Ovary (tissue), 9 donors: Measurements from ENCODE around the gene R3HDM2. TPM values are rescaled to one million over a fixed set of nuclear protein-coding genes. Genes with fewer than 3 reads are reported as not detected.

Experiments used
- DNase-seq, 5 donors: peaks; one replicate each; pipeline ENCODE4 v3.0.0-alpha.2; 2019 to 2020
- H3K27ac ChIP-seq, 2 donors: fragments of 200-600 bp; one replicate each; pipeline versions ENCODE4 v1.5.1 to v1.8.0; 2019 to 2022
- H3K27me3 ChIP-seq: fragments of 200-600 bp; one replicate; pipeline ENCODE4 v1.8.0; 2022
- H3K36me3 ChIP-seq: fragments of 200-600 bp; sonication (generic); one replicate; pipeline ENCODE4 v1.5.1; 2019
- H3K4me1 ChIP-seq: one replicate; pipeline ENCODE4 v1.8.1; 2013; ENCODE audit warnings: mild to moderate bottlenecking, moderate library complexity; ENCODE audit not compliant: insufficient read depth
- H3K4me3 ChIP-seq: fragments of 200-600 bp; sonication (generic); one replicate; pipeline ENCODE4 v1.5.1; 2017
- H3K9me3 ChIP-seq, 2 donors: fragments of 200-600 bp in 1 of 2; sonication (generic) in 1 of 2; one replicate each; pipeline versions ENCODE4 v1.5.1 to v1.8.1; 2013 to 2019; ENCODE audit warnings: mild to moderate bottlenecking in 1 of 2, moderate library complexity in 1 of 2
- EP300 ChIP-seq: sonication (generic); formaldehyde crosslinking; IDR thresholded peaks from one replicate; pipeline ENCODE4 v1.6.1; 2017; ENCODE audit warnings: antibody characterized with exemption
- POLR2A ChIP-seq: fragments of 450-650 bp; IDR thresholded peaks from one replicate; pipeline ENCODE4 v1.6.1; 2017; ENCODE audit warnings: antibody characterized with exemption, mild to moderate bottlenecking, moderate library complexity
- WGBS, 3 donors: extraction: QIAGEN DNeasy Blood & Tissue Kit in 1 of 3; methylation state at CpG; one replicate each; pipeline versions ENCODE4 v1.1.5 to v1.1.7; 2013 to 2017; 5-methylcytosine and 5-hydroxymethylcytosine counted together
- intact Hi-C, 4 donors: fragments of 100-400 bp; cut with DNase I; formaldehyde crosslinking; loops; one replicate each; pipeline versions ENCODE4 v1.11.0 to v1.15.1; 2022 to 2023
- polyA plus RNA-seq, 2 donors: library from polyadenylated mRNA; stranded (reverse); fragments of 200-250 nt in 1 of 2; fragments of 350-450 nt in 1 of 2; fragmentation: Illumina TruSeq in 1 of 2; extraction: RNeasy Lipid Tissue Mini Kit (QIAGEN cat#74804) in 1 of 2; gene quantifications; one replicate each; pipeline ENCODE4 v1.2.3, GENCODE V29; 2013 to 2014
- total RNA-seq, 7 donors: library from RNA; depleted of rRNA in 2 of 7; stranded (reverse); fragments of >200 nt in 2 of 7; fragmentation: NEBNext Ultra II Directional in 3 of 7; extraction: Animal tissue kit (Norgen Biotek cat#: 25700) in 3 of 7; gene quantifications; one replicate each; pipeline versions ENCODE4 v1.1.0 to v1.2.4, GENCODE V29; 2016 to 2023
- TF ChIP-seq, protein P1 (sequence below), 3 donors: fragments of 450-650 bp in 2 of 3; fragments of 200-600 bp in 1 of 3; IDR thresholded peaks; one replicate each; pipeline versions ENCODE4 v1.5.1 to v1.8.0; 2016 to 2022; ENCODE audit warnings: antibody characterized with exemption in 3 of 3, mild to moderate bottlenecking in 1 of 3
- donor health status: DM: no; HTN: no; CAD: no; lungs with moderate emphysema.
- donor health status: DM: no; HTN: no; CAD: no.
- donor health status: Bipolar disorder and iron deficiency.
- donor health status: DM: yes; HTN: yes; CAD: no.
- donor health status: DM: no; HTN: no; CAD: no.
- donor health status: DM: yes; HTN: yes; CAD: no.

R3HDM2 gene
- total and polyA plus RNA-seq, 9 donors, result 24.3 to 81.4 (median 65.6) TPM

DNA sequence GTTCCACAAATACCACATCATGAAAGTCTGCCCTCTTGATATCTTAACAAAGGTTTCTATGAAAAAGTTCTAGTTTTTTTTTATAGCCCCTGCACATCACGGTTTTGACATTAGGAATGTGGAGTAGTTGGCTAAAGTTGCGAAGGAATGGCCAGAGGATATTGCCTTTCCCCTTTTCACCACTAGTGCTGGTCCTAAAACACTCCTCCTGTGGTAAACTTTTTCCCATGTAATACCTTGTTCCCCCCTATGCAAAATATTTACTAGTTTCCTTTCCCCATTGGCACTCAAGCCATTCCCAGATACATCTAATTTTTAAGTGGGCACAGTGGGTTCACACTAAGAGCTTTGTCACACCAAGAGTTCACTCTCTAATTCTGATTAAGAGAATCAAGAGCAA, 33.4 kb downstream of the R3HDM2 start:
- Histone ChIP-seq H3K4me3 (no peak overlapping the region), H3K9me3 (no peaks in the 10 kb centered on the region), H3K27ac (no peak overlapping the region), H3K27me3 (no peaks in the 10 kb centered on the region), H3K36me3 (no peaks in the 10 kb centered on the region), H3K4me1 (no peaks in the 10 kb centered on the region)
- WGBS, 3 donors, result 76 to 85% (median 78%) methylated on average over 2 of the region's 2 CpGs
- no peak for DNase-seq
- TF ChIP-seq, protein P1, sequence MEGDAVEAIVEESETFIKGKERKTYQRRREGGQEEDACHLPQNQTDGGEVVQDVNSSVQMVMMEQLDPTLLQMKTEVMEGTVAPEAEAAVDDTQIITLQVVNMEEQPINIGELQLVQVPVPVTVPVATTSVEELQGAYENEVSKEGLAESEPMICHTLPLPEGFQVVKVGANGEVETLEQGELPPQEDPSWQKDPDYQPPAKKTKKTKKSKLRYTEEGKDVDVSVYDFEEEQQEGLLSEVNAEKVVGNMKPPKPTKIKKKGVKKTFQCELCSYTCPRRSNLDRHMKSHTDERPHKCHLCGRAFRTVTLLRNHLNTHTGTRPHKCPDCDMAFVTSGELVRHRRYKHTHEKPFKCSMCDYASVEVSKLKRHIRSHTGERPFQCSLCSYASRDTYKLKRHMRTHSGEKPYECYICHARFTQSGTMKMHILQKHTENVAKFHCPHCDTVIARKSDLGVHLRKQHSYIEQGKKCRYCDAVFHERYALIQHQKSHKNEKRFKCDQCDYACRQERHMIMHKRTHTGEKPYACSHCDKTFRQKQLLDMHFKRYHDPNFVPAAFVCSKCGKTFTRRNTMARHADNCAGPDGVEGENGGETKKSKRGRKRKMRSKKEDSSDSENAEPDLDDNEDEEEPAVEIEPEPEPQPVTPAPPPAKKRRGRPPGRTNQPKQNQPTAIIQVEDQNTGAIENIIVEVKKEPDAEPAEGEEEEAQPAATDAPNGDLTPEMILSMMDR (IDR thresholded peaks at IDR 0.05), result no peak
- TF ChIP-seq EP300, result no peak
- TF ChIP-seq POLR2A, result no peak
- intact Hi-C loops, result no loop called here

DNA sequence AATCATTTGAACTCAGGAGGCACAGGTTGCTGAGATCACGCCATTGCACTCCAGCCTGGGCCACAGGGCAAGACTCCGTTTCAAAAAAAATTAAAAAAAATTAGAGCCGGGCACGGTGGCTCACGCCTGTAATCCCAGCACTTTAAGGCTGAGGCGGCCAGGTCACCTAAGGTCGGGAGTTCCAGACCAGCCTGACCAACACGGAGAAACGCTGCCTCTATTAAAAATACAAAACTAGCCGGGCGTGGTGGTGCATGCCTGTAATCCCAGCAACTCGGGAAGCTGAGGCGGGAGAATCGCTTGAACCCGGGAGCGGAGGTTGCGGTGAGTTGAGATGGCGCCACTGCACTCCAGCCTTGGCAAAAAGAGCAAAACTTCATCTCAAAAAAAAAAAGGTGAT, 35.7 kb downstream of the R3HDM2 start:
- H3K4me3 ChIP-seq, result no peak overlapping the region
- intact Hi-C loops, result no loop called here
- no peak overlapping the region for H3K27ac ChIP-seq
- WGBS, 3 donors, result 92 to 95% (median 95%) methylated on average over 18 of the region's 18 CpGs
- H3K27me3 ChIP-seq, result no peaks in the 10 kb centered on the region
- TF ChIP-seq EP300 (no peak), POLR2A (no peak)
- TF ChIP-seq, protein P1 (IDR thresholded peaks at IDR 0.05), result no peak
- DNase-seq, result no peak
- no peaks in the 10 kb centered on the region for H3K4me1 ChIP-seq
- H3K36me3 ChIP-seq, result no peaks in the 10 kb centered on the region
- H3K9me3 ChIP-seq, result no peaks in the 10 kb centered on the region

DNA sequence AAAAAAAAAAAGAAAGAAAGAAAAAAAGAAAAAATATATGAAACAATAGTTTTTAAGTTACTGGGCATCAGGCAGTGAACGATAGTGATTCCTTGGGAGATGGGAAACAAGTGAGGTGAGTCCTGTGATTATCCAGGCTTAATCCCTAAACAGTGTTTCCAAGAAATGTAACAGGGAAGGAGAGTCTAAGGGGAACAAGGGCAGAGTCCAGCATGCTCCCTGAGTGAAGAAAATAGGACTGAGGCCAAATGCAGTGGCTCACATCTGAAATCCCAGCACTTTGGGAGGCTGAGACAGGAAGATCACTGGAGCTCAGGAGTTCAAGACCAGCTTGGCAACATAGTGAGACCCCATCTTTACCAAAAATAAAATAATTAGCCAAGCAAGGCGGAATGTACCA, 40.7 kb downstream of the R3HDM2 start:
- 77 to 91% (median 88%) methylated on average over 2 of the region's 2 CpGs for WGBS, 3 donors
- Histone ChIP-seq H3K36me3 (no peaks in the 10 kb centered on the region), H3K4me3 (no peak overlapping the region), H3K27ac (no peak overlapping the region), H3K9me3 (no peaks in the 10 kb centered on the region), H3K27me3 (no peaks in the 10 kb centered on the region), H3K4me1 (peaks cover 2% of the 10 kb centered on the region)
- intact Hi-C loops, result no loop called here
- no peak for TF ChIP-seq EP300
- TF ChIP-seq, protein P1 (IDR thresholded peaks at IDR 0.05), result no peak
- TF ChIP-seq POLR2A, result no peak
- DNase-seq, result no peak

DNA sequence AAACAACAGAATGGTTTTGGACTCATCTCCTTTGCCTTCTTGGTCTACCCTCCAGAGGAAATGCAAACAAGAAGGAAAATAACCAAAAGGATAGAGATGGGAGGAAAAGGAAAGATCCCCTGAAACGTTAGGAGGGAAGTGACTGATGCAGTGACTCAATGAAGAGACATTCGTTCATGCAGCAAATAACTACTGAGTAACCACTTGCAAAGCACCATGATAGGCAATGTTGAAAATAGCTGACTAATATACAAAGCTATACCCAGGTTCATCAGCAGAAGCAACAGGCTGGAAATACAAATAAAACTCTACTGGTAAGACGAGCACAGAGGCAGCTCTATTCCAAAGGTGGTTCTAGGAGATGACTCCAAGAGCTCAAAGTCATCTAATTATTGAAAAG, 41.8 kb downstream of the R3HDM2 start:
- TF ChIP-seq POLR2A, result no peak
- TF ChIP-seq EP300, result no peak
- TF ChIP-seq, protein P1 (IDR thresholded peaks at IDR 0.05), result no peak

DNA sequence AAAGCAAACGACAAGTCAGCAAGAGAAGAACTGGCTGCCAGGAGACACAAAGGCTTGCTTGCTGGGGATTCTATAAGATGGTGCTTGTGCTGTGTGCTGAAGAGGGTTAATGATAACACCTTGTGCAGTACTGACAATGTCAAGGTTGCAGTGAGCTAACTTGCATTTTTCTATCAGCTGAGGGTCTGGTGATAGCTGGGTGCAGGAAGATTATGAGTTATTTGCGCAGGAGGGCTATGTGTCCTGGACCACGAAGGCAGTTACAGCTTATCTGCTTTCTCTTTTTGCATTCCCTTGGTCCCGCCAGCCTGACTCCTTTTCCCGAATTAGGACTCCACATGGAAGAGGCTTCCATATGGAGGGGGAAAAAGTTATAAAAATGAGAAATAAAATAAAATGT, 42.4 kb downstream of the R3HDM2 start:
- no peak overlapping the region for H3K27ac ChIP-seq
- no peaks in the 10 kb centered on the region for H3K36me3 ChIP-seq
- peaks cover 2% of the 10 kb centered on the region for H3K4me1 ChIP-seq
- H3K9me3 ChIP-seq, result no peaks in the 10 kb centered on the region
- DNase-seq, result no peak
- intact Hi-C loops, result no loop called here
- no peak for TF ChIP-seq EP300
- TF ChIP-seq, protein P1 (IDR thresholded peaks at IDR 0.05), result no peak
- TF ChIP-seq POLR2A, result no peak
- 16 to 38% (median 16%) methylated on average over 5 of the region's 5 CpGs for WGBS, 3 donors
- H3K4me3 ChIP-seq, result no peak overlapping the region
- no peaks in the 10 kb centered on the region for H3K27me3 ChIP-seq

More for the DNA sequence above, 41.8 kb downstream of the R3HDM2 start:
- Histone ChIP-seq H3K4me3 (no peak overlapping the region), H3K27me3 (no peaks in the 10 kb centered on the region), H3K4me1 (peaks cover 2% of the 10 kb centered on the region), H3K9me3 (no peaks in the 10 kb centered on the region), H3K36me3 (no peaks in the 10 kb centered on the region), H3K27ac (no peak overlapping the region)
- no peak for DNase-seq
- WGBS, 3 donors, result 22 to 34% (median 28%) methylated on average over 3 of the region's 3 CpGs
- intact Hi-C loops, result no loop called here
